GM21717 (cell line): ENCODE results near the gene NCS1.
"Not testable (repeated sequence)": the region's sequence is repeated elsewhere in the genome, so short reads cannot be mapped to it uniquely, and the experiment has no call there.

Experiments
- ATAC-seq: cut with Tn5 transposase; IDR thresholded peaks from one replicate; pipeline ENCODE4 v1.9.1; 2021; ENCODE audit warnings: mild to moderate bottlenecking, moderate library complexity; ENCODE audit not compliant: unreplicated experiment

Gene NCS1

DNA sequence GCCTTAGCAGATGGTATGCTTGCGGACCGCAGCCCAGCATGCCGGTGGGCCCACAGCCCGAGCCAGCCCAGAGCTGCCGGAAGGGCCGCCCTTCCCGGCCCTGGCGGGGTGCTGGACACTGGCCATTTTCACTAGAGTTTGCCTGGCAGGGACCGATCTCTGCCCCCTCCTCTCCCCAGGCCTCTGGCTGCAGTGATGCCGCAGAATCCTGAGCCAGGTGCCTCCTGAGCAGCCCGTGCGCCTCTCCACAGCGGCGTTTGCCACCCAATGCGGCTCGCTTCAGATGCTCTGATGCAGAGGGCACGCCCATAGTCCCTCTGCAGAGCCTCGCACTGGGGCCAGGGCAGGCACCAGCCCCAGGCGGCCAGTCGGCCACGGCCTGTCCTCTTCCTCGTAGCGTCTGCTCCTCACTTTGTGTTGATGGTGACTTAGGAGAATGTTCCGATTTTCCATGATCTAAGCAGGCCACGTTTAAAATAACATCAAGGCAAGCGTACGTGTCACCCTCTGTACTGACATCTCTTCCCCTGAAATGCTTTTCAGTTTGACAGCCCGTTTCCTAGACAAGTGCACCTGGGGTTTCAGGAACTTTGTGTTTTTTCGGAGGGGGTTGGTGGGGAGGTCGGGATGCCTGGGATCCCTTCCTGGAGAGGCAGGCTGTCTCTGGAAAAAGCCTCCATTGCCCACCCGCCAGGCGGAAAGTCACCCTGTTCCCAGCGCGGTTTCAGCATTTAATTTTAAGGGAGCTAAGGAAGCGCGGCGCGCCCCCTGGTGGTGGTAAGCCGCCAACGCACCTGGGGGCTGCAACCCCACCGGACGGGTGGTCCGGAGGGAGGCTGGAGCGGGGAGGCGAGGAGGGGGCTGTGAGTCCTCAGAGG is 63.6 kb downstream of the NCS1 start:
- no peak for ATAC-seq

DNA sequence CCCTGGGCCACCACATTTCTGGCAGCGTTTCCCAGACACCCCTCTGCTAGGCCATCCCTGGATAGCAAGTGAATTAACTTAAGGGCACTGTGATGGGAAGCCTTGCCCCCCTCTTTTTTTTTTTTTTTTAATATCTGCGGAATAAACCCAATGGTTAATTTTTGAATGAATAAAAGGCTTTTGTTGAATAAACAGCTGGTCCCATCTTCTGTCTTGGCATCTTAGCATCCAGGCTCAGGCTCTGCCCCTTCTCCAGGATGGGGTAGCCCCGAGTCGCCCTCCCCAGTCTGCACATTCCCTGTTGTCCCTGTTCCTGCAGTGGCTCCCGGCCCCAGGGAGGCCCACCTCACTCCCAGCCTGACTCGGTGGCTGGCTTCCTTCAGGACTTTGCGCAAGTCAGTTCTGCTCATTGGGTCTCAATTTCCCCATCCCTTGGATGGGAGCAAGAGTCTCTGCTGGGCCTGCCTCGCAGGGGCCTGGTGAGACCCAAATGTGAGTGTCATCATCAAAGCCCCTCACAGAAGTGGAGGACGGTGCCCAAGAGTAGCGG is 64.3 kb downstream of the NCS1 start:
- no peak for ATAC-seq

DNA sequence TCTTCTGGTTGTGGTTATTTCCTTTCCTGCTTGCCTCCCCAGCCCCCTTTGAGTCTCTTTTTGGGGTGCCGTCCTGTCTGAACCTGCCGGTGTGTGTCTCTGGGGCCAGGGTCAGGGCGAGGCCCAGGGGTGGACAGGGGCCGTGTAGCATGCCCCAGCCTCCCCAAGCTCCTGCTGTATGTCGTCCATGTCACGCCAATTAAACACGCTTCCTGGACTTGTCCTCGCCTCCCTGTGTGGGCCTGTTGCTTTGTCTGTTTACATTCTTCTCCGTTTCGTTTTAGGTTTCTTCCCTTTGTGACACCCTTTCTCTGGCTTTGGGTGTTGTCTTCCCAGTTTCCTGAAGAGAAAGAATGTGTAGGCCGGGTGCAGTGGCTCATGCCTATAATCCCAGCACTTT is 64.9 kb downstream of the NCS1 start:
- no peak for ATAC-seq

DNA sequence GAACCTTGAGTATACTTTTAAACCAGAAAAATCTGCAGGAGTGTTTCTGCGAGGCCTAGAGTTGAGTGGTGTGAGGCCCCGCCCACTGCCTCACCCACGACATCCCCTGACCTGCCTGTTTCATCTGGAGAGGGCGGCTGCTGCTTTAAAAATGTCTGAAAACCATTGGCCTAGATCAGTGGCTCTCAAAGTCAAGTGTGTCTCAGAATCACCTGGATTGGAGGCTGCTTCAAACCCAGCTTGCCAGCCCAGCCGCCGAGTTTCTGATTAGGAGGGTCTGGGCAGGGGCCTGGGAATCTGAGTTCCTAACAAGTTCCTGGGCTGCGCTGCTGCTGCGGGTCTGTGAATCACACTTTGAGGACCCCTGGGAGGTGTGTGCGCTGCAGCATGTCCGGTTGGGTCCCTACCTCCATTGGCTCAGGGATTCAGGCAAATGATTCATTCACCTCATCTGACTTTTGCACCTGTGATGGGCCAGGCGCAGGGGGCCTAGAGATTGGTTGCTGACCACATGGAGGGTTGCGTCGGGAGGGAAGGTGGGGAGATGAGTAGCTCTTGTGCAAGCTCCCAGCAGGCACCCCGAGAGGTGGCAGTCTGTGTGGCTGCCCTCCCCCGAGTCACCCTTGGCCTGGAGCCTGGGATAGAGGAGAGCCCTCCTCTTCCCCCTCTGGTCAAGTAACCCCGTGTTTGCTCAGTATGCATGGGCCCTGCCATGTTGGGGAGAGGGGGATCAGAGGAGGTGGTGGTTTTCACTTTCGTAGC is 65.7 kb downstream of the NCS1 start:
- no peak for ATAC-seq

DNA sequence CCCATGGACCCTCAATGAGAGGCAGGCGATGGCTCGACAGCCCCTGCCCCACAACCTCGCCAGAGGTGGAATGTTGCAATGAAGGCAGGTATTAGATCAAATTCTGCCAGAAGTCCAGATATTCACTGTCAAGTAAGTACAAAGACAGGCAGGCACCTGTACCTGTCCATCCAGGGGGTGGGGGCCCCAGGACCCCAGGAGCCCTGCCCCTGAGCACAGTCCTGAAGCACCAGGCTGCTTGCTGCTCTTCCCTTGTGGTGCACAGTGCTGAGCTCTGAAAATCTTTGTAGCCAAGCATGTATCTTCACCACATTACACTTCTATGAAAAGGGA is 67.1 kb downstream of the NCS1 start:
- no peak for ATAC-seq

DNA sequence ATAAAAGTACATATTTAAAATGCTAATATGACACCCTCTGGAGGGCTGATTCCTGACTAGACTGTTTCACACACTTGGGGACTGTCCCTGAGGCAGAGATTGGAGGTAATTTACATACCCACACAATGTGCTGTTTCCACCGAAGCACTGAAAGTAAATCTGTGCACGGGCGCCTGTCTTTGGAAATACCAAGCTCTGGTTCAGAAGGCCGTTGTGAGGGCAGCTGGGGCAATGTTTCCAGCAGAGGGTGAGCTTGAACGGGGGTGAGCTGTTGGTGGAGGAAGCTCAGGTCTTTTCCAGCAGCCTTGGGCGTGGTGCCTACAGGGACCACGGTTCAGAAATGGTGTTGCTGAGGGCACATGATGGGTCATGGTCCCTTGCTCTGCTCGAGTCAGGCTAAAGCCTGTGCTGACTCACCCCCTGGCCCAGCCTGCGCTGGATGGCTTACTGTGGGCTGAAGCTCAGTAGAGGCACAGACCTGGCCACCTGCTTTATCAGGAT is 67.6 kb downstream of the NCS1 start:
- ATAC-seq = peak; percentile 61

DNA sequence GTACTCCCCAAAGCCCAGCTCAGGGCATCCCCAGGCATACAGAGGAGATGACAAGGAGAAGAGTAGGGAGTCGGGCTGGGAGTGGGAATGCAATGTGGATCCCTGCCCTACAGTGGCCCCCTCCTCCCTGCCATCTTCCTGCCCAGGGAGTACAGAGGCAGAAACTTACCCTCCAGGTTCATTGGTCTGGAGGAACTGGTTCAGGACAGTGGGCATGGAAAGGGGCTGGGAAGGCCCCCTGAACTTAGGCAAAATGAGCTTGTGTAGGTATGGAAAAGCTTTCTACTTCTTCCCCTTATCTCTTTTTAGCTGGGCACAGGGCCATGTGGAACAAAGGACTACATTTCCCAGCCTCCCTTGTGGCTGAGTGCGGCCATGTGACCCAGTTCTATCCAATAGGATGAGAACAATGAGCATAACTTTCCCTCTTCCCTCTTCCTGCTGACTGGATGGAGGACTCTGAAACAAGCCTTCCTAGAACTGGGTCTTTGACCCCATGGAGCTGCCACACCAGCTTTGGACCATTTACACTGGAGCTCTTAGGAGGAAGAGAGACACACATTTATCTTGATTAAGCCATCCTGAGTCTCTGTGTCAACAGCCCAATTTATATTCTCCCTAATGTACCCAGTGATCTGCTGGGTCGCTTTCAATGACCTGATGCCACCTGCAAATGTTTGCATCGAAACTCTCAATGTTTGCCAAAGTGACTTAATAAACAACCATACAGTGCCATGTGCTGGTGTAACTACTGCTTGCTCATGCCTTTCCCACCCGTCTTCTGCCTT is 68.4 kb downstream of the NCS1 start:
- peak; percentile 31 for ATAC-seq

DNA sequence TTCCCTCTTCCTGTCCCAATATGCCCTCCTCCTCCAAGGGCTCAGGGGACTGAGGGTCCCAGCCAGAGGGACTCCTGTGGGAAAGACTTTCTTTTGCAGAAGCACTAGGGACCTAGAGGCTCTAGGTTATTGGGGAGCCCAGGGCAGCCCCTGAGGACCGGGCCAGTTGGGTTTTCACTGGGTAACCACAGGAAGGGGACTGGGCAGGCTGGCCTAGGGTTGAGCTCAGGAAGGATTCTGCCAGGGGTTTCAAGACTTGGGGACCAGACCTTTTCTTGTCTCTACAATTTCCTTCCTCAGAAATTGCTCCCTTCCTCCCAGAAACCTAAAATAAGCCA is 69.0 kb downstream of the NCS1 start:
- no peak for ATAC-seq

DNA sequence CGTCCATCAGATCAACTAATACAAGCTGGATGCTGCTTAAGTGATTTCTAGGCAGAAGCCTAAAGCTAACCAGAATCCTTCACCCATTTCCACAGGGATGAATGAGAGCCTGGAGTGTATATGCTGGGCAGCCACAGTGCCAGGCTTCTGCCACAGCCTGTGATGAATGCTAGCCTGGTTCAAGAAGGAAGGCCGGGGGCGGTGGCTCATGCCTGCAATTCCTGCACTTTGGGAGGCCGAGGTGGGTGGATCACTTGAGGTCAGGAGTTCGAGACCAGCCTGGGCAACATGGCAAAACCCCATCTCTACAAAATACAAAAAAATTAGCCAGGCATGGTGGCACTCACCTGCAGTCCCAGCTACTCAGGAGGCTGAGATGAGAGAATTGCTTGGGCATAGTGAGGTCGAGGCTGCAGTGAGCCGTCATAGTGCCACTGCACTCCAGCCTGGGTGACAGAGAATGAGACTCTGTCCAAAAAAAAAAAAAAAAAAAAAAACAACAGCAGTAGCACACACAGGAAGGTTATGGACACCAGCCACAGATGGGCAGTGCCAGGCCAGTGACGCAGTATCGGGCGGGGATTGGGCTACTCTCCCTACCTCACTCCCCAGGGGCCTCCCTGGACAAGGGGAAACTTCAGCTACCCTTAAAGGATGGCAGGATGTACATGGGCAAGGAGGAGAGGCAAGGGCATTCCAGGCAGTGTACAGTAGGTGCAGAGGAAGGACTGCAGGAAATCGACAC is 70.2 kb downstream of the NCS1 start:
- ATAC-seq = no peak

DNA sequence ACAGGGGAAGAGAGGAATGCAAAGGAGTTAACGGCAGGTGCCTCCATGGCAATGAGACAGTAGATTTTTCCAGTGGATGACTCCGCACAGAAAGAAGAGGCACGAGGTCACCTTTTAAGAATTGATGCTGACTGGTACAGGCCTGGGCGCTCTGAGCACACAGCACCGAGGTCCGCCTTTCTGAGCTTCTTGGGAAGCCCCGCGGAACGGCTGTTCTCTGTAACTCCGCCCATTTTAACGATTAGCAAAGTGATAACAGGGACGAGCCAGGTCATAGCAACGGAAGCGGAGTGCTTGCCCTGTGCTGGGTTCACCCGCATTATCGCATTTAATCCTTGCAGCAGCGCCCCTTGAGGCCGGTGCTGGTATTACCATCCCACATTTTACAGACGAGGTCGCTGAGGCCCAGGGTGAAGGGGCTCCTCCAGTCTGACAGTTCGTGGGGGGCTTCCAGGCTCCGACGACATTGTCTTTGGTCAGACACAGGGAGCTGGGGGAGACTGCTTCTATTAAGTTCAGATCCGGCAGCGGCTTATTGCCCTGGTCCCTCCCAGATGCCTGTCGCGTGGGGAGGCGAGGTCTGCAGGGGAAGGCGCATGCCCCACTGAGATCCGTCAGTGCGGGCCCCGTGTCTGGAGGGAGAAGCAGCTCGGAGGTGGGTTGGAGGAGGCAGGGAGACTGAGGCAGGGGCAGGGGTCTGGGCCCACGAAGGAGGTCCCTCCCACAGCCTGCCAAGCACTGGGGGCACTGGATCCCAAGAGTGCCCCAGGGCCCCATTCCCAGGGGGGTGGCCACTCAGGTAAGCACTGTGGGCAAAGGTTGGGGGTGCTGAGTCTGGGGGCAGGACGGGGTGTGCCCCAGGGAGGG is 71.0 kb downstream of the NCS1 start:
- ATAC-seq = no peak

DNA sequence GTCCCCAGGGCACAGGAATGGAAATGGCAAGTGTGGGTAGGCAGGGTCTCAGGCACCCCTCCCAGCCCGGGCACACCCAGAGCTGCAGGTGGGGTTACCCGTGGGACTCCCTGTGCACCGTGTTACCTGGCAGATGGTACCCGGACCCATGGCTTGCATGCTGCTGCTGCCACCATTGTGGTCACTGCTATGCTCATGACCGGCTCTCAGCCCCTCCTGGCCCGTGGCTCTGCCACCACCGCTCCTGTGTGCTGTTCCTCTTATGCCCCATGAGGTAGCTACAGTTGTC is 71.6 kb downstream of the NCS1 start:
- ATAC-seq = no peak

DNA sequence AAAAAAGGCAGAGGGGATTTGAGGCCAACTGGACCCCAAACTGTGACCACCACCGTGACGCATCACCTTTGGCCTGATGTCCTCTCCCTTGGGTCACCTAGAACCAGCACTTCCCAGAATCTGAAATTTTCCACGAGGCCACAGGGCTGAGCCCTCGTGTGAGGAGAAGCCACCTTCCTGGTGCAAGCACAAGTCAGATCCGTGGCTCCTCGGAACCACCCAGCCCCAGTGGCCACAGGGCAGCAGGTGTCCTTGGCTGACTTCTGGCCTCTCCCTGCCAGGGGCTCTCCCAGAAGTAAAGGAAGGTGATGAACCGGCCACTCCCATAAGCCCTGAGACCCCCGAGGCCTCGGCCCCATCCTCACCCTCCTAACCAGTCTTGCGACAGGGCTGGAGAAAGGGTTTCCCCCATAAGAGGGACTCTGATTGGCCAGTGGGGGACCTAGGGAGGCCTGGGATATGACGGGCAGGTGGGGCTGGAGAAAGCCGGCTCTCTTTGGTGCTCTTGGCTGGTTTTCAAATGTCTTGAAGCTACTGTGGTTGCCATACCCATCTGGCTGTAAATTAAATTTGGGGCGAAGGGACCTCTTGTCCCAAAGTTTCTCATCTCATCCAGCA is 72.5 kb downstream of the NCS1 start:
- ATAC-seq = no peak

DNA sequence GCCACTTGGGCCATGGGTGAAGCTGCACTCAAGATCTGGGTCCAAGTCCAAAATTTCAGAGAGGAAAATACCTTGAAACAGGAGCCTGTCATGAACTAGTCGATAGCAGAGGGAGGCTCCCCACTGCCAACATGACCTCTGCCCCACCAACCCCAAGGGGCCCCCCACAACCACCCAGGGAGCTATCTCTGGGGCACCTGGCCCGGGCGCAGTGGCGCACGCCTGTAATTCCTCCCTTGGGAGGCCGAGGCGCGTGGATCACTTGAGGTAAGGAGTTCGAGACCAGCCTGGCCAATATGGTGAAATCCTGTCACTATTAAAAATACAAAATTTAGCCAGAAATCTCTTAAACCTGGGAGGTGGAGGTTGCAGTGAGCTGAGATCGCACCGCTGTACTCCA is 73.3 kb downstream of the NCS1 start:
- no peak for ATAC-seq

DNA sequence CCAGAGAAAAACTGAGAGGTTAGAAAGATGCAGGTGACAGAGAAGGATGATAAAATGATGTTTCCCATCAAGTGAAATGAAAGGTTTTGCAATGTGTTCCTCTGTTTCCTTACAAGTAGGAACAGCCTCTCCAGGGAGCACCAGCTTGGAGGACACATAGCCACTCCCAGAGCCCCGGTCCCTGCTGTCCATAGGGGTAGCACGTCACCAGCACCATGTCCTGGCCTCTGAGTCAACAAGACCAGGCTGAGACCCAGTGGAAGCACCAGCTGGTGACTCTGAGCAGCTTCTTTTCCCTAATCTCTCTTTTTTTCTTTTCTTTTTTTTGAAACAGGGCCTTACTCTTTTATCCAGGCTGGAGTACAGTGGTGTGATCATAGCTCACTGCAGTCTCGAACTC is 73.9 kb downstream of the NCS1 start:
- ATAC-seq = no peak

DNA sequence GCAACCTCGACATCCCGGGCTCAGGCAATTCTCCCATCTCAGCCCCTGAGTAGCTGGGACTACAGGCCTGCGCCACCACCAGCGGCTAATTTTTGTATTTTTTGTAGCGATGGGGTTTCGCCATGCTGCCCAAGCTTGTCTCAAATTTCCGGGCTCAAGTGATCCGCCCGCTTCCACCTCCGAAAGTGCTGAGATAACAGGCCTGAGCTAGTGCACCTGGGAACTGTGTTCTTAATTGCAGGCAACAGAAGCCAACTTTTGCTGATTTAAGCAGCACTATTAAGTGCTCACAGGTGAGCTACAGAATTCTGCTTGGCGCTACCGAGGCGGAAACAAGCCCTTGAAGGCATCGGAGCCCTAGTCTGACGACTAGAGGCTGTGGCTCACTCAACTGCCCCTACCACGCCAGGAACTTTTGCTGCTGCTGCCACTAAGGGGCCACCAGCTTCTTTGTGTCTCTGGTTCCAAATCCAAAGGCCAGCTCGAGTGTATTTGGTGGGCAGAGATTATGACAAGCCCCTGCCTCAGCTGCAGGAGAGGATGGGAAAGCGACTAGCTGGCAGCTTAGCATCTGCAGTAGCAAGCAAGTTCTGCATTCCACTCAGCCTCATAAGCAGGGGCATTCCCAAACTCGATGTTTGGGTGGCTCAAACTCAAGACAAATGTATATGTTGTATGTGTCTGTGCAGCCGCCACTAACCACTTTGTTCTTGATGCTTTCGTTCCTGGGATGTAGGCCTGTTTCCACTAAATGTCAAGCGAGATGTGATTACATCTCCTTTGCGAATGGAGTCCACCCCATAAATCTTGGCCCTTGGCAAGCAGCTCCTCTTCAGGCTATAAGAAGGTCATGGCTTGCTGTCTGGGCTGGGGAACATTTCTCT is 82.8 kb downstream of the NCS1 start:
- no peak for ATAC-seq

DNA sequence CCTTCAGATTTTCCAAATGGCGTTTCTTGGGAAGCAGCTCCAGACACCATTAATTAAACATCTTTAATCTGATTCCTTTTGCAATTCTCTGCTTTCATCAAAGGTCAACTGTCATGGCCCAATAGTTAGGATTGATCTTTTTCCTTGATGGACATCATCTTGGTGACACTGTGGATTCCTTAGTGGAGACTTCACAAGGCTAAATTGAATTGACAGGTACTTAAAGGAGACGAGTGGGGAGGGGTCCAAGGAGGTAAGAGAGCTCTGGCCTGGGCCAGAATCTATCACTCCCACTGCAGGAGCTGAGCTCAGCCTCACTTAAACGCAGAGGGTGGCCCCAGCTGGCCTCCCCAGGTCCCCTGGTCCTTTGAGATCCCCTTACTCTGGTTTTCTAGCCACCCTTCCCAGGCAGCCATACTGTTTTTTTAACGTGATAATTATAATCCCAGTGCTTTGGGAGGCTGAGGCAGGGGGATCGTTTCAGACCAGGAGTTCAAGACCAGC is 83.5 kb downstream of the NCS1 start:
- ATAC-seq = no peak

DNA sequence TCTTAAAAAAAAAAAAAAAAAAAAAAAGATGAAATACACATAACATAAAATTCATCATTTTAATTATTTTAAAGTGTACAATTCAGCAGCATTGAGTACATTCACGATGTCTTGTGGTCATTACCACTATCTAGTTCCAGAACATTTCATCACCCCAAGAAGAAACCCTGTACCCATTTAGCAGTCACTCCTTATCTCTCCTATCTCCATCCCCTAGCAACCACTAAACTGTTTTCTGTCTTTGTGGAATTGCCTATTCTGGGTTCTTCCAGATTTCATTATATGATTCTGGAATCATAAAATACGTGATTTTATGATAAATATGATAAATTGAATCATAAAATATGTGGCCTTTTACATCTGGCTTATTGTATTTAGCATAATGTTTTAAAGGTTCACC is 84.4 kb downstream of the NCS1 start:
- ATAC-seq = no peak

DNA sequence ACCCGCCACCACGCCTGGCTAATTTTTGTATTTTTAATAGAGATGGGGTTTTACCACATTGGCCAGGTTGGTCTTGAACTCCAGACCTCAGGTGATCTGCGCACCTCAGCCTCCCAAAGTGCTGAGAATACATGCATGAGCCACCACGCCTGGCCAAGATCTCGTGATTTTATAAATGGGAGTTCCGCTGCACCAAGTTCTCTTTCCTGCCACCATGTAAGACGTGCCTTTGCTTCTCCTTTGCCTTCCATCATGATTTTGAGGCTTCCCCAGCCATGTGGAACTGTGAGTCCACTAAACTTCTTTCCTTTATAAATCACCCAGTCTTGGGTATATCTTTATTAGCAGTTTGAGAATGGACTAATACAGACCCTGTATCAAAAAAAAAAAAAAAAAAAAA is 85.9 kb downstream of the NCS1 start:
- not testable (repeated sequence) for ATAC-seq
